H9 (cell line): Measurements from ENCODE around the gene CLIC1. TPM values are rescaled to one million over a fixed set of nuclear protein-coding genes. Genes with fewer than 3 reads are reported as not detected.

ENCODE experiments used
- DNase-seq: peaks from one replicate; pipeline ENCODE4 v3.0.0-alpha.2; 2017
- H2AFZ ChIP-seq: one replicate; pipeline ENCODE4 v1.6.1; 2013; ENCODE audit warnings: mild to moderate bottlenecking, low read length, control low read depth, moderate library complexity
- H2AK5ac ChIP-seq: 2 replicates; pipeline ENCODE4 v1.6.1; 2013; ENCODE audit warnings: low read length, control low read depth, mixed read lengths; ENCODE audit not compliant: insufficient read length
- H2BK120ac ChIP-seq: one replicate; pipeline ENCODE4 v1.6.1; 2013; ENCODE audit warnings: low read depth, mild to moderate bottlenecking, low read length, control low read depth, inconsistent platforms; ENCODE audit not compliant: poor library complexity, severe bottlenecking
- H2BK12ac ChIP-seq: 2 replicates; pipeline ENCODE4 v1.6.1; 2013; ENCODE audit warnings: low read length, control low read depth, mixed read lengths, low read depth; ENCODE audit not compliant: insufficient read length
- H2BK15ac ChIP-seq: 2 replicates; pipeline ENCODE4 v1.6.1; 2013; ENCODE audit warnings: low read depth, low read length, control low read depth
- H2BK20ac ChIP-seq: one replicate; pipeline ENCODE4 v1.6.1; 2013; ENCODE audit warnings: low read depth, mild to moderate bottlenecking, low read length, control low read depth, inconsistent platforms; ENCODE audit not compliant: poor library complexity, severe bottlenecking
- H2BK5ac ChIP-seq: 2 replicates; pipeline ENCODE4 v1.6.1; 2013; ENCODE audit warnings: low read length, control low read depth, mixed read lengths; ENCODE audit not compliant: insufficient read length
- H3K14ac ChIP-seq: 2 replicates; pipeline ENCODE4 v1.6.1; 2013; ENCODE audit warnings: low read length, control low read depth; ENCODE audit not compliant: insufficient read depth
- H3K18ac ChIP-seq: 2 replicates; pipeline ENCODE4 v1.6.1; 2013; ENCODE audit warnings: low read depth, mild to moderate bottlenecking, mixed read lengths, low read length, control low read depth; ENCODE audit not compliant: insufficient read length
- H3K23ac ChIP-seq: 2 replicates; pipeline ENCODE4 v1.6.1; 2013; ENCODE audit warnings: low read length, control low read depth, mixed read lengths, low read depth; ENCODE audit not compliant: insufficient read length
- H3K23me2 ChIP-seq: 2 replicates; pipeline ENCODE4 v1.6.1; 2013; ENCODE audit warnings: low read depth, mild to moderate bottlenecking, mixed read lengths, low read length, control low read depth; ENCODE audit not compliant: insufficient read length, poor library complexity, severe bottlenecking
- H3K27ac ChIP-seq: 2 replicates; pipeline ENCODE4 v1.5.1; 2013; ENCODE audit warnings: low read length, control low read depth, mixed read lengths, low read depth; ENCODE audit not compliant: insufficient read length
- H3K27me3 ChIP-seq: 2 replicates; pipeline ENCODE4 v1.6.1; 2013; ENCODE audit warnings: low read length, control low read depth, inconsistent platforms; ENCODE audit not compliant: insufficient read depth
- H3K4ac ChIP-seq: 2 replicates; pipeline ENCODE4 v1.6.1; 2013; ENCODE audit warnings: low read depth, mild to moderate bottlenecking, control low read depth, inconsistent platforms, low read length, moderate library complexity
- H3K4me1 ChIP-seq: 2 replicates; pipeline ENCODE4 v1.6.1; 2013; ENCODE audit warnings: low read length, control low read depth, inconsistent platforms; ENCODE audit not compliant: insufficient read depth
- H3K4me2 ChIP-seq: 2 replicates; pipeline ENCODE4 v1.6.1; 2013; ENCODE audit warnings: low read length, control low read depth, mixed read lengths; ENCODE audit not compliant: insufficient read length, insufficient read depth
- H3K56ac ChIP-seq: 2 replicates; pipeline ENCODE4 v1.6.1; 2013; ENCODE audit warnings: low read depth, mild to moderate bottlenecking, mixed read lengths, low read length, control low read depth; ENCODE audit not compliant: insufficient read length
- H3K79me1 ChIP-seq: 2 replicates; pipeline ENCODE4 v1.6.1; 2013; ENCODE audit warnings: low read depth, mild to moderate bottlenecking, moderate library complexity, low read length, control low read depth, inconsistent platforms; ENCODE audit not compliant: insufficient read depth, poor library complexity, severe bottlenecking
- H3K79me2 ChIP-seq: 2 replicates; pipeline ENCODE4 v1.6.1; 2013; ENCODE audit warnings: low read length, control low read depth, inconsistent platforms; ENCODE audit not compliant: insufficient read depth
- H3K9ac ChIP-seq: 2 replicates; pipeline ENCODE4 v1.6.1; 2013; ENCODE audit warnings: low read length, control low read depth, mixed read lengths; ENCODE audit not compliant: insufficient read length; ENCODE audit errors: extremely low read depth
- H3K9me3 ChIP-seq: one replicate; pipeline ENCODE4 v1.6.1; 2013; ENCODE audit warnings: low read depth, low read length, inconsistent platforms; ENCODE audit not compliant: control insufficient read depth
- H3T11ph ChIP-seq: one replicate; pipeline ENCODE4 v1.6.1; 2013; ENCODE audit warnings: mild to moderate bottlenecking, low read length, control low read depth, inconsistent platforms
- H4K20me1 ChIP-seq: one replicate; pipeline ENCODE4 v1.6.1; 2013; ENCODE audit not compliant: control insufficient read depth, insufficient read length, insufficient read depth
- H4K5ac ChIP-seq: 2 replicates; pipeline ENCODE4 v1.6.1; 2013; ENCODE audit warnings: low read depth, mild to moderate bottlenecking, mixed read lengths, low read length, control low read depth; ENCODE audit not compliant: insufficient read length
- H4K8ac ChIP-seq: replicated peaks from 2 replicates; pipeline ENCODE4 v1.6.1; 2013; ENCODE audit warnings: low read length, control low read depth, mixed read lengths, low read depth; ENCODE audit not compliant: insufficient read length
- H4K91ac ChIP-seq: 2 replicates; pipeline ENCODE4 v1.6.1; 2013; ENCODE audit warnings: low read depth, mild to moderate bottlenecking, moderate library complexity, mixed read lengths, low read length, control low read depth; ENCODE audit not compliant: insufficient read length
- H3K27ac Mint-ChIP-seq, 3 experiments: 2 replicates in 2 of 3; 3 replicates in 1 of 3; pipeline ENCODE4 v1.8.0; 2020 to 2021; ENCODE audit warnings: mixed read lengths in 3 of 3, mild to moderate bottlenecking in 1 of 3, moderate library complexity in 1 of 3
- H3K27me3 Mint-ChIP-seq: 2 replicates; pipeline ENCODE4 v1.8.0; 2021; ENCODE audit warnings: low read depth, mild to moderate bottlenecking, moderate library complexity, mixed read lengths
- H3K36me3 Mint-ChIP-seq, 3 experiments: 2 replicates in 2 of 3; 3 replicates in 1 of 3; pipeline ENCODE4 v1.8.0; 2020 to 2021; ENCODE audit warnings: low read depth in 3 of 3, mixed read lengths in 3 of 3; ENCODE audit not compliant: insufficient read depth in 1 of 3
- H3K4me1 Mint-ChIP-seq, 2 experiments: 2 replicates each; pipeline ENCODE4 v1.8.0; 2020; ENCODE audit warnings: mixed read lengths in 2 of 2
- H3K4me3 Mint-ChIP-seq, 2 experiments: 2 replicates in 1 of 2; 3 replicates in 1 of 2; pipeline ENCODE4 v1.8.0; 2020 to 2021; ENCODE audit warnings: mild to moderate bottlenecking in 2 of 2, mixed read lengths in 2 of 2, moderate library complexity in 1 of 2
- H3K9me3 Mint-ChIP-seq, 2 experiments: 2 replicates in 1 of 2; 3 replicates in 1 of 2; pipeline ENCODE4 v1.8.0; 2020; ENCODE audit warnings: mild to moderate bottlenecking in 2 of 2, mixed read lengths in 2 of 2, moderate library complexity in 1 of 2
- WGBS: extraction: QIAGEN DNeasy Blood & Tissue Kit; methylation state at CpG from one replicate; pipeline ENCODE4 v1.1.7; 2013; ENCODE audit warnings: missing lambda C conversion rate, low lambda C conversion rate, mixed read lengths; ENCODE audit not compliant: insufficient read length; ENCODE audit errors: extremely low coverage; 5-methylcytosine and 5-hydroxymethylcytosine counted together
- total RNA-seq: library from RNA; stranded (reverse); gene quantifications from 2 replicates; pipeline ENCODE4 v1.2.1, GENCODE V29; 2021
- TF ChIP-seq, protein P1 (sequence below): fragments of 200-600 bp; sonication (generic); conservative IDR thresholded peaks from 3 replicates; pipeline ENCODE4 v1.8.0; 2021; ENCODE audit warnings: antibody characterized with exemption, mild to moderate bottlenecking

Gene CLIC1
- total RNA-seq, 1 experiment from 2014 or later = 265 TPM

DNA sequence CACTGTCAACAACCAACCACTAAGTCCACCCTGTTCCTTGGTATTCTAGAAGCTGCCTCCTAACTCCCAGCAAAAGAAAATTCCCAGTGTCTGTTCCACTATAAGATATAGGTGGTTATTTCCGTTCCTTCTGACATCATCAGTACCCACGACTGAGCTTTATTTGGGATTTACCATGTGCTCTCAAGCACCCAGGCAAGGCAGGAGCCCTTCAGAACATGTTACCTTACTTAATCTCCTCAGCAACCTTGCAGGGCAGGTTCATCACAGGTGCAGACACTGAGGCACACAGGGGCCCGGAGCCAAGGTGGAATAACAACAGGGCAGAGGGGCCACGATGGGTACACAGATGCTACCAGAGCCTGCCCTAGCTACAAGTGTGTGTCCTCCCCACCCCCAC is 44.0 kb downstream of the CLIC1 start:
- Mint-ChIP-seq H3K4me3 (no peak overlapping the region), H3K27me3 (no peaks in the 10 kb centered on the region), H3K36me3 (peaks cover 9 to 60% (median 45%) of the 10 kb centered on the region in 3 experiments; a peak in 6 of 7 replicates), H3K27ac (no peak overlapping the region), H3K4me1 (peaks cover 5 to 10% of the 10 kb centered on the region in 2 experiments; a peak in 3 of 4 replicates), H3K9me3 (no peaks in the 10 kb centered on the region)
- no peak overlapping the region for H2BK20ac ChIP-seq
- H3K9ac ChIP-seq = no peak overlapping the region
- H3K9me3 ChIP-seq = no peaks in the 10 kb centered on the region
- no peak overlapping the region for H2BK5ac ChIP-seq
- H3K79me1 ChIP-seq = no peaks in the 10 kb centered on the region
- no peak overlapping the region for H4K5ac ChIP-seq
- no peak overlapping the region for H4K8ac ChIP-seq
- H3K23me2 ChIP-seq = no peaks in the 10 kb centered on the region
- no peak overlapping the region for H2AK5ac ChIP-seq
- H2AFZ ChIP-seq = no peak overlapping the region
- no peak overlapping the region for H3K56ac ChIP-seq
- H2BK120ac ChIP-seq = no peak overlapping the region
- H3K4ac ChIP-seq = no peak overlapping the region
- H3K4me2 ChIP-seq = no peak overlapping the region
- no peaks in the 10 kb centered on the region for H3K4me1 ChIP-seq
- no peak overlapping the region for H3K23ac ChIP-seq
- H4K20me1 ChIP-seq = no peaks in the 10 kb centered on the region
- no CpG with 5 or more reads among the region's 4 CpGs for WGBS
- DNase-seq = no peak
- no peak overlapping the region for H3K14ac ChIP-seq
- no peak overlapping the region for H3K18ac ChIP-seq
- no peak overlapping the region for H3T11ph ChIP-seq
- H2BK15ac ChIP-seq = no peak overlapping the region
- H3K27ac ChIP-seq = no peak overlapping the region
- no peak overlapping the region for H2BK12ac ChIP-seq
- TF ChIP-seq, protein P1, sequence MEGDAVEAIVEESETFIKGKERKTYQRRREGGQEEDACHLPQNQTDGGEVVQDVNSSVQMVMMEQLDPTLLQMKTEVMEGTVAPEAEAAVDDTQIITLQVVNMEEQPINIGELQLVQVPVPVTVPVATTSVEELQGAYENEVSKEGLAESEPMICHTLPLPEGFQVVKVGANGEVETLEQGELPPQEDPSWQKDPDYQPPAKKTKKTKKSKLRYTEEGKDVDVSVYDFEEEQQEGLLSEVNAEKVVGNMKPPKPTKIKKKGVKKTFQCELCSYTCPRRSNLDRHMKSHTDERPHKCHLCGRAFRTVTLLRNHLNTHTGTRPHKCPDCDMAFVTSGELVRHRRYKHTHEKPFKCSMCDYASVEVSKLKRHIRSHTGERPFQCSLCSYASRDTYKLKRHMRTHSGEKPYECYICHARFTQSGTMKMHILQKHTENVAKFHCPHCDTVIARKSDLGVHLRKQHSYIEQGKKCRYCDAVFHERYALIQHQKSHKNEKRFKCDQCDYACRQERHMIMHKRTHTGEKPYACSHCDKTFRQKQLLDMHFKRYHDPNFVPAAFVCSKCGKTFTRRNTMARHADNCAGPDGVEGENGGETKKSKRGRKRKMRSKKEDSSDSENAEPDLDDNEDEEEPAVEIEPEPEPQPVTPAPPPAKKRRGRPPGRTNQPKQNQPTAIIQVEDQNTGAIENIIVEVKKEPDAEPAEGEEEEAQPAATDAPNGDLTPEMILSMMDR = no peak
- no peak overlapping the region for H4K91ac ChIP-seq
- H3K79me2 ChIP-seq = no peaks in the 10 kb centered on the region
- H3K27me3 ChIP-seq = no peaks in the 10 kb centered on the region
